Measurements from ENCODE around the gene ST3GAL3.

- no peak for TF ChIP-seq EZH2 (IDR thresholded peaks at IDR 0.05; ENCODE audit: borderline replicate concordance, low read depth, low read length, severe bottlenecking)
- TF ChIP-seq POLR2A (IDR thresholded peaks at IDR 0.05; ENCODE audit: low read depth, low read length), result no peak
- TF ChIP-seq FOS (IDR thresholded peaks at IDR 0.05; ENCODE audit: borderline replicate concordance, insufficient read depth, low read length), result no peak
- no peak for TF ChIP-seq MYC (IDR thresholded peaks at IDR 0.05; ENCODE audit: low read depth, low read length)
- no peak for TF ChIP-seq CTCF (IDR thresholded peaks at IDR 0.05; ENCODE audit: extremely low read depth in 1 of 2, insufficient read depth in 1 of 2, low read depth in 1 of 2, low read length in 2 of 2)
- TF ChIP-seq POLR2AphosphoS5 (IDR thresholded peaks at IDR 0.05; ENCODE audit: insufficient read depth, low read depth, low read length), result no peak
Observed at GRCh38 chr1:43705334-43705733, 2.0 kb upstream of the ST3GAL3 start.
